ENCODE results near the gene CCL7.

DNA sequence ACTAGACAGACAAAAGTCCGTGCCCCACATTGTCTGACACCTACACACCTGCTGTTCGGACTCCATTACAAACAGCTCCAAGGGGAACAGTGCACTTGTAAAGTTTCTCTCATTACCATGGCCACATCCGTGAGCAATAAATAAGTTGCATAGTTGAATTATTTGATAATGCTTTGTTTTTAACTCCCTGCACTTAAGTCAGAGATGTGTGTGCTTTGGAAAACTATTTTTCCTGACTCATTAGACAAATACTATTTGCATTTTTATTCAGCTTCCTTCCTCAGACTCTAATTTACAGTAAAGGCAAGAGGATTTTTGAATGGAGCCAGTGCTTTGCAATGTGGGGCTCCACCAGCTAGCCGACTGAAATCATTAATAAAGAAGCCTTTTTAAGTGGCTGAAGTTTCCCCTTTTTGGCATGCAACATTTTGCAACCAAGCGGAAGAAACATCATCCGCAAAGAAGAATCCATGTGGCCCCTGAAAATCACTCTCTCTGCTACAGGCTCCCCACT is 21.5 kb upstream of the CCL7 start:
- TF ChIP-seq, protein P1, sequence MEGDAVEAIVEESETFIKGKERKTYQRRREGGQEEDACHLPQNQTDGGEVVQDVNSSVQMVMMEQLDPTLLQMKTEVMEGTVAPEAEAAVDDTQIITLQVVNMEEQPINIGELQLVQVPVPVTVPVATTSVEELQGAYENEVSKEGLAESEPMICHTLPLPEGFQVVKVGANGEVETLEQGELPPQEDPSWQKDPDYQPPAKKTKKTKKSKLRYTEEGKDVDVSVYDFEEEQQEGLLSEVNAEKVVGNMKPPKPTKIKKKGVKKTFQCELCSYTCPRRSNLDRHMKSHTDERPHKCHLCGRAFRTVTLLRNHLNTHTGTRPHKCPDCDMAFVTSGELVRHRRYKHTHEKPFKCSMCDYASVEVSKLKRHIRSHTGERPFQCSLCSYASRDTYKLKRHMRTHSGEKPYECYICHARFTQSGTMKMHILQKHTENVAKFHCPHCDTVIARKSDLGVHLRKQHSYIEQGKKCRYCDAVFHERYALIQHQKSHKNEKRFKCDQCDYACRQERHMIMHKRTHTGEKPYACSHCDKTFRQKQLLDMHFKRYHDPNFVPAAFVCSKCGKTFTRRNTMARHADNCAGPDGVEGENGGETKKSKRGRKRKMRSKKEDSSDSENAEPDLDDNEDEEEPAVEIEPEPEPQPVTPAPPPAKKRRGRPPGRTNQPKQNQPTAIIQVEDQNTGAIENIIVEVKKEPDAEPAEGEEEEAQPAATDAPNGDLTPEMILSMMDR (IDR thresholded peaks at IDR 0.05): no peak
- no peak for TF ChIP-seq POLR2A (IDR thresholded peaks at IDR 0.05)
- no peak for TF ChIP-seq EP300 (IDR thresholded peaks at IDR 0.05)

Measured in tibial nerve (tissue), 4 donors.